HCT116 (cell line): ENCODE measurements around the gene UBE2L5. TPM values are rescaled to one million over a fixed set of nuclear protein-coding genes. Genes with fewer than 3 reads are reported as not detected.

Source experiments
- ATAC-seq: fragments of 200-7000 bp; cut with Tn5 transposase; 2 replicates; pipeline ENCODE4 v1.9.1; 2020; ENCODE audit warnings: mild to moderate bottlenecking, moderate library complexity
- BruUV-seq: library from RNA; stranded (reverse); fragments of 400-500 nt; replicated peaks from 2 replicates; lab custom pipeline; 2021; lab: Mats Ljungman, UMichigan
- CTCF ChIA-PET: fragments of 300-600 bp; sonication (Branson Sonifier 250); formaldehyde crosslinking; loops from one replicate; lab custom pipeline; 2021; ENCODE audit warnings: antibody characterized with exemption; lab: Charles Lee
- POLR2A ChIA-PET: fragments of 300-600, 350-600 bp; sonication (Branson Sonifier 250); formaldehyde crosslinking; loops from one replicate; lab custom pipeline; 2021; ENCODE audit warnings: antibody characterized with exemption; lab: Charles Lee
- RAD21 ChIA-PET, 2 experiments: fragments of 300-600 bp; sonication (Branson Sonifier 250); formaldehyde crosslinking; loops; one replicate each; lab custom pipeline; 2023; ENCODE audit warnings: low total read pairs in 2 of 2; ENCODE audit not compliant: uncharacterized antibody in 2 of 2, unreplicated experiment in 2 of 2, low non-redundant PET in 1 of 2; lab: Charles Lee
- DNase-seq: peaks from one replicate; pipeline ENCODE4 v3.0.0-alpha.2; 2010; ENCODE audit warnings: low read depth, low spot score
- H2AFZ ChIP-seq: fragments of 200-600 bp; shearing (Covaris generic), sonication (generic); 2 replicates; pipeline ENCODE4 v1.6.1; 2017; ENCODE audit warnings: low read depth, mixed run types, mixed read lengths, antibody characterized with exemption, low read length; ENCODE audit not compliant: poor library complexity, severe bottlenecking
- H3K27ac ChIP-seq: 2 replicates; pipeline ENCODE4 v1.5.1; 2012; ENCODE audit warnings: low read depth, low read length
- H3K27me3 ChIP-seq: fragments of 200-600 bp; sonication (generic); 2 replicates; pipeline ENCODE4 v1.6.1; 2016; ENCODE audit warnings: mixed run types, low read length, mixed read lengths; ENCODE audit not compliant: insufficient read depth
- H3K36me3 ChIP-seq, 2 experiments: fragments of 200-500 bp in 1 of 2; fragments of 200-600 bp in 1 of 2; sonication (Bioruptor generic) in 1 of 2; sonication (generic) in 1 of 2; 2 replicates each; pipeline versions ENCODE4 v1.5.1 to v1.6.1; 2014 to 2016; ENCODE audit warnings: low read length in 2 of 2, inconsistent platforms in 1 of 2, mixed read lengths in 1 of 2, mixed run types in 1 of 2; ENCODE audit not compliant: insufficient read depth in 2 of 2, control insufficient read depth in 1 of 2
- H3K4me1 ChIP-seq, 2 experiments: fragments of 200-600 bp in 1 of 2; sonication (generic) in 1 of 2; 2 replicates each; pipeline versions ENCODE4 v1.5.1 to v1.6.1; 2012 to 2017; ENCODE audit warnings: low read length in 2 of 2, inconsistent platforms in 1 of 2, mild to moderate bottlenecking in 1 of 2, mixed read lengths in 1 of 2, mixed run types in 1 of 2, moderate library complexity in 1 of 2; ENCODE audit not compliant: insufficient read depth in 2 of 2, control insufficient read depth in 1 of 2
- H3K4me2 ChIP-seq: fragments of 200-600 bp; sonication (generic); 2 replicates; pipeline ENCODE4 v1.6.1; 2017; ENCODE audit warnings: mixed run types, low read length, mixed read lengths
- H3K4me3 ChIP-seq, 2 experiments: fragments of 200-600 bp in 1 of 2; sonication (generic) in 1 of 2; replicated peaks in 1 of 2; 2 replicates each; pipeline ENCODE4 v1.5.1; 2011 to 2016; ENCODE audit warnings: low read length in 2 of 2, control low read depth in 1 of 2, low read depth in 1 of 2, mild to moderate bottlenecking in 1 of 2, mixed read lengths in 1 of 2, mixed run types in 1 of 2
- H3K79me2 ChIP-seq: fragments of 200-600 bp; sonication (generic); 2 replicates; pipeline ENCODE4 v1.6.1; 2017; ENCODE audit warnings: mild to moderate bottlenecking, mixed run types, low read length, moderate library complexity, mixed read lengths; ENCODE audit not compliant: insufficient read depth
- H3K9ac ChIP-seq: fragments of 200-600 bp; sonication (generic); 2 replicates; pipeline ENCODE4 v1.6.1; 2016; ENCODE audit warnings: low read length, mixed read lengths
- H3K9me2 ChIP-seq: fragments of 200-600 bp; sonication (generic), shearing (Covaris generic); 2 replicates; pipeline ENCODE4 v1.6.1; 2017; ENCODE audit warnings: mixed run types, mild to moderate bottlenecking, moderate library complexity; ENCODE audit not compliant: insufficient read depth
- H3K9me3 ChIP-seq, 2 experiments: fragments of 200-500 bp in 1 of 2; fragments of 200-600 bp in 1 of 2; sonication (Bioruptor generic) in 1 of 2; sonication (generic) in 1 of 2; 2 replicates each; pipeline ENCODE4 v1.6.1; 2014 to 2017; ENCODE audit warnings: low read length in 2 of 2, mixed read lengths in 2 of 2, inconsistent platforms in 1 of 2, low read depth in 1 of 2, mild to moderate bottlenecking in 1 of 2, mixed run types in 1 of 2, moderate library complexity in 1 of 2; ENCODE audit not compliant: control insufficient read depth in 1 of 2, insufficient read depth in 1 of 2
- H4K20me1 ChIP-seq: fragments of 200-600 bp; sonication (generic), shearing (Covaris generic); 2 replicates; pipeline ENCODE4 v1.6.1; 2017; ENCODE audit warnings: mixed run types, mild to moderate bottlenecking, moderate library complexity; ENCODE audit not compliant: insufficient read depth
- CBX3 ChIP-seq: IDR thresholded peaks from 2 replicates; pipeline ENCODE4 v1.6.1; 2012; ENCODE audit warnings: low read depth
- CEBPB ChIP-seq: IDR thresholded peaks from 2 replicates; pipeline ENCODE4 v1.6.1; 2012; ENCODE audit warnings: low read depth
- CTCF ChIP-seq, 3 experiments: fragments of 200-600 bp in 1 of 3; sonication (generic) in 1 of 3; IDR thresholded peaks in 2 of 3; conservative IDR thresholded peaks in 1 of 3; 2 replicates each; pipeline ENCODE4 v1.5.1; 2012 to 2017; ENCODE audit warnings: low read depth in 2 of 3, low read length in 2 of 3, antibody characterized with exemption in 1 of 3, borderline replicate concordance in 1 of 3, control low read depth in 1 of 3, mild to moderate bottlenecking in 1 of 3, mixed read lengths in 1 of 3, mixed run types in 1 of 3, moderate library complexity in 1 of 3; ENCODE audit not compliant: insufficient read depth in 1 of 3
- EGR1 ChIP-seq: IDR thresholded peaks from 2 replicates; pipeline ENCODE4 v1.6.1; 2012; ENCODE audit warnings: low read depth
- EZH2phosphoT487 ChIP-seq: fragments of 200-600 bp; IDR thresholded peaks from 2 replicates; pipeline ENCODE4 v1.6.1; 2018; ENCODE audit warnings: antibody characterized with exemption, borderline replicate concordance
- FOSL1 ChIP-seq: IDR thresholded peaks from 2 replicates; pipeline ENCODE4 v1.6.1; 2012; ENCODE audit warnings: low read depth
- JUND ChIP-seq: IDR thresholded peaks from 2 replicates; pipeline ENCODE4 v1.6.1; 2012
- MAX ChIP-seq: IDR thresholded peaks from 2 replicates; pipeline ENCODE4 v1.6.1; 2012
- POLR2A ChIP-seq: IDR thresholded peaks from 2 replicates; pipeline ENCODE4 v1.7.0; 2011; ENCODE audit warnings: borderline replicate concordance; ENCODE audit not compliant: insufficient read depth, insufficient read length; ENCODE audit errors: extremely low read depth
- RAD21 ChIP-seq: IDR thresholded peaks from 2 replicates; pipeline ENCODE4 v1.6.1; 2012; ENCODE audit warnings: low read depth, mild to moderate bottlenecking
- SIN3A ChIP-seq: IDR thresholded peaks from 2 replicates; pipeline ENCODE4 v1.6.1; 2012; ENCODE audit warnings: low read depth
- SRF ChIP-seq: IDR thresholded peaks from 2 replicates; pipeline ENCODE4 v1.6.1; 2012; ENCODE audit warnings: low read depth
- TCF7L2 ChIP-seq: IDR thresholded peaks from 2 replicates; pipeline ENCODE4 v1.7.0; 2011; ENCODE audit warnings: borderline replicate concordance, inconsistent platforms; ENCODE audit not compliant: insufficient read depth, insufficient read length; ENCODE audit errors: extremely low read depth
- YY1 ChIP-seq: IDR thresholded peaks from 2 replicates; pipeline ENCODE4 v1.6.1; 2011; ENCODE audit warnings: low read length, low read depth, moderate library complexity, mild to moderate bottlenecking; ENCODE audit not compliant: insufficient replicate concordance; ENCODE audit errors: extremely low read depth
- ZFX ChIP-seq: fragments of 450-650 bp; IDR thresholded peaks from 2 replicates; pipeline ENCODE4 v1.6.1; 2017
- intact Hi-C: fragments of 100-400 bp; cut with micrococcal nuclease; formaldehyde crosslinking; loops from 2 replicates; pipeline ENCODE4 v1.10.0; 2022
- total RNA-seq: library from RNA; stranded (reverse); gene quantifications from one replicate; pipeline ENCODE4 v1.2.1, GENCODE V29; 2021; ENCODE audit not compliant: unreplicated experiment

Gene UBE2L5
- total RNA-seq, 1 experiment from 2014 or later, result 0.15 TPM

GRCh38 chr13:30454991-30455390 is 32.7 kb downstream of the UBE2L5 start:
- Histone ChIP-seq H2AFZ (no peak overlapping the region), H3K4me1 (peaks cover 0 to 3% of the 10 kb centered on the region in 2 experiments; a peak in 1 of 4 replicates), H3K36me3 (peaks cover 7 to 11% of the 10 kb centered on the region in 2 experiments; a peak in 2 of 4 replicates), H4K20me1 (peaks cover 7% of the 10 kb centered on the region; the same call in 1 of the 2 replicates), H3K9me2 (no peaks in the 10 kb centered on the region), H3K9me3 (no peaks in the 10 kb centered on the region), H3K4me2 (no peak overlapping the region), H3K9ac (no peak overlapping the region), H3K4me3 (no peak overlapping the region), H3K27ac (no peak overlapping the region), H3K27me3 (no peaks in the 10 kb centered on the region), H3K79me2 (peaks cover 11% of the 10 kb centered on the region)
- ChIA-PET CTCF (interaction anchor here (0.5 to 2.3 kb wide), 3 partner anchors 18 to 322 kb away, joined by 3 to 6 read pairs (median 3); no protein-coding TSS in a partner anchor), POLR2A (no interaction called here), RAD21 (no interaction called here)
- intact Hi-C loops, result no loop called here
- DNase-seq, result no peak
- no TSS peak for BruUV-seq
- no peak for ATAC-seq
- TF ChIP-seq TCF7L2 (no peak), EZH2phosphoT487 (no peak), CEBPB (no peak), SRF (no peak), JUND (no peak), EGR1 (no peak), RAD21 (no peak), POLR2A (no peak), CBX3 (no peak), ZFX (no peak), MAX (no peak), CTCF (IDR thresholded peaks at IDR 0.05 in 2 of 3, conservative IDR thresholded peaks at IDR 0.05 in 1 of 3; ENCODE audit: borderline replicate concordance in 1 of 3, insufficient read depth in 1 of 3, low read depth in 2 of 3, low read length in 2 of 3) (no peak), FOSL1 (no peak), SIN3A (no peak), YY1 (no peak)
